Panc1 (cell line): ENCODE measurements around the gene TBX1. TPM values are rescaled to one million over a fixed set of nuclear protein-coding genes. Genes with fewer than 3 reads are reported as not detected.
A peak's percentile ranks its signal among the peaks of the same experiment; 100 is the strongest.

Source experiments
- ATAC-seq: fragments of 200-7000 bp; cut with Tn5 transposase; 2 replicates; pipeline ENCODE4 v1.9.1; 2020; ENCODE audit warnings: mild to moderate bottlenecking, moderate library complexity
- BruUV-seq: library from RNA; stranded (reverse); fragments of 400-500 nt; replicated peaks from 2 replicates; lab custom pipeline; 2021; lab: Mats Ljungman, UMichigan
- CTCF ChIA-PET: fragments of 300-600 bp; sonication (Branson Sonifier 250); formaldehyde crosslinking; loops from one replicate; lab custom pipeline; 2022; ENCODE audit warnings: antibody characterized with exemption; lab: Charles Lee
- POLR2A ChIA-PET: fragments of 300-600 bp; sonication (Branson Sonifier 250); formaldehyde crosslinking; loops from one replicate; lab custom pipeline; 2022; ENCODE audit warnings: antibody characterized with exemption; lab: Charles Lee
- DNase-seq: peaks from one replicate; pipeline ENCODE4 v3.0.0-alpha.2; 2010; ENCODE audit warnings: low read depth, low spot score
- H3K27ac ChIP-seq: 2 replicates; pipeline ENCODE4 v1.5.1; 2011; ENCODE audit warnings: mild to moderate bottlenecking, low read length, inconsistent platforms
- H3K27me3 ChIP-seq: fragments of 200-500 bp; sonication (Bioruptor generic); 2 replicates; pipeline ENCODE4 v1.6.0; 2014; ENCODE audit warnings: low read length, inconsistent platforms; ENCODE audit not compliant: control insufficient read depth, insufficient read depth
- H3K36me3 ChIP-seq: fragments of 200-500 bp; sonication (Bioruptor generic); 2 replicates; pipeline ENCODE4 v1.5.1; 2014; ENCODE audit warnings: inconsistent platforms, mild to moderate bottlenecking, low read length, moderate library complexity; ENCODE audit not compliant: control insufficient read depth, insufficient read depth
- H3K4me1 ChIP-seq: 2 replicates; pipeline ENCODE4 v1.5.1; 2011; ENCODE audit warnings: inconsistent platforms, mild to moderate bottlenecking, low read length, moderate library complexity; ENCODE audit not compliant: control insufficient read depth, insufficient read depth
- H3K4me3 ChIP-seq, 2 experiments: 2 replicates each; pipeline ENCODE4 v1.5.1; 2011 to 2012; ENCODE audit warnings: low read depth in 2 of 2, low read length in 2 of 2, mild to moderate bottlenecking in 2 of 2, inconsistent platforms in 1 of 2, moderate library complexity in 1 of 2
- H3K9me3 ChIP-seq: fragments of 200-500 bp; sonication (Bioruptor generic); 2 replicates; pipeline ENCODE4 v1.5.1; 2014; ENCODE audit warnings: low read depth, mild to moderate bottlenecking, inconsistent platforms, low read length, moderate library complexity; ENCODE audit not compliant: control insufficient read depth, insufficient read depth
- POLR2AphosphoS5 ChIP-seq: IDR thresholded peaks from 2 replicates; pipeline ENCODE4 v1.6.1; 2012; ENCODE audit warnings: mild to moderate bottlenecking, low read depth, low read length, moderate library complexity
- SIN3A ChIP-seq: IDR thresholded peaks from 2 replicates; pipeline ENCODE4 v1.6.1; 2012; ENCODE audit warnings: low read depth, mild to moderate bottlenecking, low read length, moderate library complexity, borderline replicate concordance; ENCODE audit not compliant: insufficient read depth
- TCF7L2 ChIP-seq: IDR thresholded peaks from 2 replicates; pipeline ENCODE4 v1.6.1; 2011; ENCODE audit warnings: mild to moderate bottlenecking, low read depth, low read length, inconsistent platforms
- in situ Hi-C: cut with HindIII; loops from 2 replicates; pipeline ENCODE4 v1.10.0; 2016; ENCODE audit warnings: low sequenced_read_pairs, low pct_unique_long_range_greater_than_20kb
- intact Hi-C: fragments of 100-400 bp; cut with micrococcal nuclease; formaldehyde crosslinking; loops from one replicate; pipeline ENCODE4 v1.10.0; 2022; ENCODE audit not compliant: unreplicated experiment
- total RNA-seq: library from RNA; stranded (reverse); gene quantifications from one replicate; pipeline ENCODE4 v1.2.1, GENCODE V29; 2021; ENCODE audit not compliant: unreplicated experiment
- TF ChIP-seq, protein P1 (sequence below), 2 experiments: IDR thresholded peaks; 2 replicates each; pipeline ENCODE4 v1.6.1; 2011 to 2012; ENCODE audit warnings: low read depth in 2 of 2, control low read depth in 1 of 2, low read length in 1 of 2, mild to moderate bottlenecking in 1 of 2, moderate library complexity in 1 of 2; ENCODE audit not compliant: insufficient read depth in 1 of 2

Gene TBX1
- total RNA-seq, 1 experiment from 2014 or later: 91.7 TPM

- no peaks in the 10 kb centered on the region for H3K36me3 ChIP-seq
- no peaks in the 10 kb centered on the region for H3K27me3 ChIP-seq
- in situ Hi-C loops (no loop called here), intact Hi-C loops (no loop called here)
- DNase-seq (no peak), ATAC-seq (0 out of 2 replicates have a peak, but pooled peaks have one; percentile 4)
- H3K4me3 ChIP-seq: no peak overlapping the region
- ChIA-PET POLR2A (no interaction called here), CTCF (no interaction called here)
- no peaks in the 10 kb centered on the region for H3K9me3 ChIP-seq
- H3K27ac ChIP-seq: no peak overlapping the region
- no peak for TF ChIP-seq POLR2AphosphoS5
- H3K4me1 ChIP-seq: no peaks in the 10 kb centered on the region; the same call in 1 of the 2 replicates
- no TSS peak for BruUV-seq
These were observed 39.0 kb downstream of the TBX1 start for GRCh38 chr22:19799322-19800190.

- no peak overlapping the region for H3K4me3 ChIP-seq
- no peak for ATAC-seq
- CTCF ChIA-PET: interaction anchor here (0.5 to 0.6 kb wide), 2 partner anchors 70 to 94 kb away, joined by 3 read pairs; no protein-coding TSS in a partner anchor
- TF ChIP-seq SIN3A (no peak), TCF7L2 (no peak)
- TF ChIP-seq, protein P1, sequence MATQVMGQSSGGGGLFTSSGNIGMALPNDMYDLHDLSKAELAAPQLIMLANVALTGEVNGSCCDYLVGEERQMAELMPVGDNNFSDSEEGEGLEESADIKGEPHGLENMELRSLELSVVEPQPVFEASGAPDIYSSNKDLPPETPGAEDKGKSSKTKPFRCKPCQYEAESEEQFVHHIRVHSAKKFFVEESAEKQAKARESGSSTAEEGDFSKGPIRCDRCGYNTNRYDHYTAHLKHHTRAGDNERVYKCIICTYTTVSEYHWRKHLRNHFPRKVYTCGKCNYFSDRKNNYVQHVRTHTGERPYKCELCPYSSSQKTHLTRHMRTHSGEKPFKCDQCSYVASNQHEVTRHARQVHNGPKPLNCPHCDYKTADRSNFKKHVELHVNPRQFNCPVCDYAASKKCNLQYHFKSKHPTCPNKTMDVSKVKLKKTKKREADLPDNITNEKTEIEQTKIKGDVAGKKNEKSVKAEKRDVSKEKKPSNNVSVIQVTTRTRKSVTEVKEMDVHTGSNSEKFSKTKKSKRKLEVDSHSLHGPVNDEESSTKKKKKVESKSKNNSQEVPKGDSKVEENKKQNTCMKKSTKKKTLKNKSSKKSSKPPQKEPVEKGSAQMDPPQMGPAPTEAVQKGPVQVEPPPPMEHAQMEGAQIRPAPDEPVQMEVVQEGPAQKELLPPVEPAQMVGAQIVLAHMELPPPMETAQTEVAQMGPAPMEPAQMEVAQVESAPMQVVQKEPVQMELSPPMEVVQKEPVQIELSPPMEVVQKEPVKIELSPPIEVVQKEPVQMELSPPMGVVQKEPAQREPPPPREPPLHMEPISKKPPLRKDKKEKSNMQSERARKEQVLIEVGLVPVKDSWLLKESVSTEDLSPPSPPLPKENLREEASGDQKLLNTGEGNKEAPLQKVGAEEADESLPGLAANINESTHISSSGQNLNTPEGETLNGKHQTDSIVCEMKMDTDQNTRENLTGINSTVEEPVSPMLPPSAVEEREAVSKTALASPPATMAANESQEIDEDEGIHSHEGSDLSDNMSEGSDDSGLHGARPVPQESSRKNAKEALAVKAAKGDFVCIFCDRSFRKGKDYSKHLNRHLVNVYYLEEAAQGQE (IDR thresholded peaks at IDR 0.05; ENCODE audit: insufficient read depth in 1 of 2, low read depth in 2 of 2, low read length in 1 of 2): no peak
- no peak for DNase-seq
- BruUV-seq: no TSS peak
- no peaks in the 10 kb centered on the region for H3K36me3 ChIP-seq
- intact Hi-C loops: no loop called here
- no peaks in the 10 kb centered on the region; the same call in 1 of the 2 replicates for H3K4me1 ChIP-seq
- no peak overlapping the region for H3K27ac ChIP-seq
- H3K9me3 ChIP-seq: no peaks in the 10 kb centered on the region
- in situ Hi-C loops: no loop called here
- POLR2A ChIA-PET: no interaction called here
- no peaks in the 10 kb centered on the region for H3K27me3 ChIP-seq
These were observed 39.7 kb downstream of the TBX1 start for GRCh38 chr22:19800306-19800705.

DNA sequence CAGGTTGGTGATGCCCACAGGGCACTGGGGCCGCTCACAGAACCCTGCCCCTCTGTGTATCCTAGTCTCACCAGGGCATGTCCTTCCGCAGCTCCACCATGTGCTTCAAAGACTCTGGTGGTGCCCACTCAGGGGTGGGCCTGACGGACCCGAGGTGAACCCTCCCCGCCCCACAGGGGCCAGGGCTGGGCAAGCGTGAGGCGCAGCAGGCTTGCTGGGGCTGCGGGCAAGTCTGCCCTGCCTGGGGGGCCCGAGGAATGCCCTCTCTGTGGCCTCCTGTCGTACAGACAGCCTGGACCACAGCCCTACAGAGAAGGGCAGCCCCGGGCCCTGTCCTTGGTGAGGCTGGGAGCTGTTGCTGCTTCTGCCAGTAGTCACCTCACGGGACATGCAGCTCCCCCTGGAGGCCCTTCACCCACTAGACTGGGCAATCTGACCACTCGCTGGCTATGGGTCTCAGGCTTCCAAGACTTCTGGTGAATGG lies 40.2 kb downstream of the TBX1 start:
- ATAC-seq: peak; percentile 73; the same call in 1 of the 2 replicates
- CTCF ChIA-PET: interaction anchor here (0.5 to 0.6 kb wide), 3 partner anchors 71 to 109 kb away, joined by 3 read pairs; no protein-coding TSS in a partner anchor
- POLR2A ChIA-PET: no interaction called here

More for the DNA sequence above, 40.2 kb downstream of the TBX1 start:
- intact Hi-C loops (no loop called here), in situ Hi-C loops (no loop called here)
- Histone ChIP-seq H3K36me3 (no peaks in the 10 kb centered on the region), H3K4me1 (no peaks in the 10 kb centered on the region; the same call in none of the 2 replicates), H3K9me3 (no peaks in the 10 kb centered on the region), H3K27ac (no peak overlapping the region), H3K4me3 (no peak overlapping the region), H3K27me3 (no peaks in the 10 kb centered on the region)
- no TSS peak for BruUV-seq
- no peak for TF ChIP-seq TCF7L2
- no peak for DNase-seq
